GM20000 (cell line): ENCODE data around the gene SLC12A9.
A peak's percentile ranks its signal among the peaks of the same experiment; 100 is the strongest.

Experiments
- DNase-seq: peaks from one replicate; pipeline ENCODE4 v3.0.0; 2012; ENCODE audit warnings: low spot score
- CTCF ChIP-seq: IDR thresholded peaks from 2 replicates; pipeline ENCODE4 v1.5.1; 2012; ENCODE audit warnings: mild to moderate bottlenecking, control low read depth; ENCODE audit errors: extremely low read depth, missing control alignments

SLC12A9 gene

GRCh38 chr7:100826514-100827329 is 25.8 kb upstream of the SLC12A9 start:
- DNase-seq = peak; percentile 24
- TF ChIP-seq CTCF = no peak

- TF ChIP-seq CTCF = no peak
- DNase-seq = peak; percentile 41
Measured at GRCh38 chr7:100827330-100828226, 24.9 kb upstream of the SLC12A9 start, which contains the start of gene EPHB4. Gene EPHB4, minus strand, starts transcription at chr7:100827523. Its CDS starts 493 bp downstream, at chr7:100827030.

- peak; percentile 17 for DNase-seq
- no peak for TF ChIP-seq CTCF
Measured at GRCh38 chr7:100829150-100829716, 23.3 kb upstream of the SLC12A9 start.

GRCh38 chr7:100830396-100830795 is 22.1 kb upstream of the SLC12A9 start:
- TF ChIP-seq CTCF = no peak

GRCh38 chr7:100832281-100832633 is 20.3 kb upstream of the SLC12A9 start:
- no peak for DNase-seq
- TF ChIP-seq CTCF = no peak

More at GRCh38 chr7:100830396-100830795, 22.1 kb upstream of the SLC12A9 start:
- no peak for DNase-seq

- no peak for TF ChIP-seq CTCF
- peak; percentile 13 for DNase-seq
Measured at GRCh38 chr7:100835903-100836811, 16.4 kb upstream of the SLC12A9 start.
